ENCODE data around the gene IFIH1.

IFIH1 gene

DNA sequence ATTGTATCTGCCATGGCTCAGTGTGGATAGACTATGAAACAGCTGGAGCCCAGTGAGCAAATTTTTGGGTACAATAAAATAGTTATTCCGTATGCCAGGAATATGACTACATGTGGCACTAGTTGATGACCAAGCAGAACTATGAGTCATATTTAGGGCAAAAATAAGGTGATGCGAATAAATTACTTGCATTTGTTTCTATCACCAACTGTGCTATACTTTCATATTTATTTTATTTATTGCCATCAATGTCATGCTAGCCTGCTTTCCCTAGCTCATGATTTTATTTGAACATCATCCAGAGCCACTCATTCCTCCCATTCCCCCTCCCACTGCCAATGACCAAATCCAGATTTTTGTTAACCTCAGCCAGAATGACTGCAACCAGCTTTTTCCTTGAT, 61.9 kb downstream of the IFIH1 start:
- DNase-seq = no peak

DNA sequence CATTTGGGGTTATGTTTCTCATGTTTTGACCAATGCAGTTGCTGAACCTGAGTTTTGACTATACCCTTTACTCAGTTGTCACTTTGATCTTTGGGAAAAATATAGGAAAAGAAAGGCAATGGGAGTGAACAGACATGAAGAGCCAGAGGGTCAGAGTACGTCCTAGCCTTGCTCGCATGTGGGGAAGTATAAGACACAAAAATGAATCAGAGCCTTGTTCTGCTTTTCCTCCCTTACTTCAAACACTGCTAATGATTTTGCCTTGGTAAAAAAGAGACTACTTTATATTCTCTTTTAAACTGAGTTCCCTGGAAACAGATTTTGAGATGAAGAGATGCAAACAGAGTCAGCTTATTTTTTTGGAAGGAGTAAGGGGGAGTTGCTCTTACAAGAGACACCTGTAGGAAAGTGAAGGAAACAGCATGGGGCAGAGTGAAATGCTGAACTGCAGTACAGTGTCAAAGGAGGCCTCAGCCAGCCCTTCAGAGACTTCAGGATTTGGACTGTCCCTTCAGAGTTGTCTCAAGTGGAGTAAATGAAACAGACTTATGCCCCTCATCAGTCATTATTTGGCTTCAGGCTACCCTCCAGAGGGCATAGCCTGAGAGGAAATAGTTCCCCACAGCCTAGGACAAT, 64.1 kb downstream of the IFIH1 start:
- DNase-seq = no peak

DNA sequence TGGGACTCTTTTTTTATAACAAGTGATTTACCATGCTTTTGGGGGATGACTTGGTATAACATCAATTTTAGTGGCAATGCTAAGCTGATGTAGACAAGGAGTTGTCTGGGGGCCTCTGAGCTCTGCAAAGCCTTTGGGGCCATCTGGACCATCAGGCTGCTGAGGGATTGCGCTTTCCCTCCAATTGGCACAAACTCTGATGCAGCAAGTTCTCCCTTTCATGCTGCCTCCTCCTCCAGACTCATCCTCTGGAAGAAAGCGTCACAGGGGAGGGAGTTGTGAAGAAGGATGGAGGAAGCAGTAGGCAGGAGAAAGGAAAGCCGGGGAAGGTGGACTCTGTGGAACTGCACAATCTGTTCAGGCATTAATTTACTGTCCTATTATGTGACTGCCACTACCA, 65.0 kb downstream of the IFIH1 start:
- DNase-seq = no peak

- no peak for DNase-seq
Measured at GRCh38 chr2:162252153-162252552, 66.3 kb downstream of the IFIH1 start.

GRCh38 chr2:162245781-162246180, 72.7 kb downstream of the IFIH1 start:
- no peak for DNase-seq

- no peak for DNase-seq
Measured at GRCh38 chr2:162245061-162245460, 73.4 kb downstream of the IFIH1 start.

DNA sequence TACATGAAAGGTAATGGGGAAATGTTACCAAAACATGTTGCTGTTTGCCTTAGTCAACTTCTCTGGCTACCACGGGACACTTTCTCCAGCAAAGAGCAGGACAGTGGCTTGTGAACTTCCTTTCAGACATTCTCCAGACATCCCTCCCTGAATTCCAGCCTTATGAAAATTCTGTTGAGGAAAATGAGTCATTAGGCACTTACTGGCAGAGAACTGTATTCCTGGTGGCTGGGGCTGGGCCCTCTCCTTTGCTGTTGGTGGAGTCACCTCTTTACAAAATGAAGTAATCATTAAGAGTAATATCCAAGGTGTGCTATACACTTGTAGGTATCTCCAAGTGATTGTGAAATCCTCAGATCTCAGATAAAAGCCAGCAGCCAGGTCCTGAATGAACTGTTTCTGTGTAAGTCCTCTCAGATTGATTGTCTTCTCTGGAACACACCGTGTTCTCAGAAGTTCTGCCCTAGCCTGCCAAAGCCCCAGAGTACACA, 73.9 kb downstream of the IFIH1 start:
- DNase-seq = no peak

DNA sequence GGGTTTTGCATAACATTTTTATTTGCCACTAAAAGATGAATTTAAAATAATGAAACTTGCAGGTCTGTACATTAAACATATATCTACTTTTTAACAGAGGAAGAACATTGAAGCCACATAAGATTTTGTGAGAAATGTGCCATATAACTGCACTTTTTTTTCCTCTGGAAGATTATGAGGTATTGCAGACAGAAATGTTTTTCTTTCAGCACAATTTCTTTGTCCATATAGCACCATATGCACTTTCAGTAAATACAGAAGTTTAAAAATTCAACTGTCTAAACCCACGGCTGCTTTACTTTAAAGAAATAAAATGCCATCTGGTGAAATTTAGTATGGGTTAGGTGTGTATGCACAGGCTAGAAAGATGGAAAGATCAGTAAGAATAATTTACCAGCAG, 74.8 kb downstream of the IFIH1 start:
- no peak for DNase-seq

GRCh38 chr2:162243294-162243693, 75.2 kb downstream of the IFIH1 start, which contains the start of gene FAP:
TSS of gene FAP (minus strand) at chr2:162243445. CDS start at chr2:162243327, 118 bp downstream.
- no peak for DNase-seq

DNA sequence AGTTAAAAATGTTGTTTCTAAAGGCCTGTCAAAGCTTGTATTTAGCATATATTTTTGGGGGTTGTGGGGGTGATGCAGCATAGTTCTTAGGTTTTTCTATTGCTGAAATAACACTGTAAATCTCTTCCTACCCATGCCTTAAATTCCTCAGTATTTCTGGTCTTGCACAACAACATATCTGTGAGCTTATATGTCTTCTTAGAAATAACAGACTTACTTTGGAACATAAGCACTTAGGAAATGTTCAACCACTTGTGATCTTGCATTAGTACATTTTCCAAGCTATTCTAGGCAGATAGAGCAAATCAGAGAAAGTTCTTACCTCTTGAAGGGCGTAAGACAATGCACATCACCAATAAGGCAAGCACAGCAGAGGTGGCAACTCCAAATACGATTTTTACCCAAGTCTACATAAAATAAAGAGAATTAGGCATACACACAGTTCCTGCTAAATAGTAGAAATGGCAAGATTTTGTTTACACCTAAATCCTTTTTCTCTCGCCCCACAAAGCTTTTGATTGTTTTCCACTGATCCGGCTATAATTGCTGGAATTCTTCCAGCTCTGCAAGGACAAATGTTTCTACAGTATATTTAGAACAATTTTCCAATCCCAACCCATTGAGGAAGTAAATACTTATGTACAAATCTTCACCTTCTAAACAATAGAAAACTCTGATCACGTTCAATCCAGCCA, 75.8 kb downstream of the IFIH1 start:
- DNase-seq = no peak

DNA sequence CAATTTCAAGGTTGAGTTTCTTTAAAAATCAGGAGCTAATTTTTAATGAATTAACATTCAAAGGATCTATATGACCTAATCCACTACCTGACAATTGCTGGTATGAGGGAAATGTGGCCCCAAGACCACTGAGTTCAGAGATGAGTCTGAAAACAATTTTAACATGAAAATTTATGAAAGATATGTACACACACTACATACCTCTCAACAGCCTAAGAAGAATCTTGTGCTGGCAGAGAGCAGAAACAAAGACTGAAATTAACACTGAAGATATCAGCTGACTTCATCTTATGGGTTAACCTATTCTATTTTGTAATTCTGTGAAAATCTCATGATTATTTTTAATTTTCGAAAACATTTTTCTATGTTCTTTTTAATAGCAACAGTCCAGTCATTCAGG, 76.9 kb downstream of the IFIH1 start:
- DNase-seq = no peak

- no peak for DNase-seq
Measured at GRCh38 chr2:162234620-162235462, 83.6 kb downstream of the IFIH1 start.

DNA sequence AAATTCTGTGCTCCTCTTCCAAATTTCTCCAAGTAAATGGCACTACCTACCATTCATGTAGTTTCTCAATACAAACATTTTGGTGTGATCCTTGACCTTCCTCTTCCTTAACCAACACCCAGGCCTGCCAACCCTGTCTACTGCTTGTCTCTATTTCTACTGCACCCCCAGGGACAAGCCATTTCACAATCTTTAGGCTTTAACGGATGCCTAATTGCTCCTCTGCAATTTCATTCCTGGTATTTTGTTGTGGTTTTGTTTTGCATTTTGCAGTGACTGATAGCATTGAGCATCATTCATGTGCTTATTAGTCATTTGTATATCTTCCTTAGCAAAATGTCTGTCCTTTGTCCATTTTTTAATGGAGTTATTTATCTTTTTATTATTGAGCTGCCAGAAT, 85.3 kb downstream of the IFIH1 start:
- no peak for DNase-seq

GRCh38 chr2:162232671-162233070, 85.8 kb downstream of the IFIH1 start:
- DNase-seq = no peak

DNA sequence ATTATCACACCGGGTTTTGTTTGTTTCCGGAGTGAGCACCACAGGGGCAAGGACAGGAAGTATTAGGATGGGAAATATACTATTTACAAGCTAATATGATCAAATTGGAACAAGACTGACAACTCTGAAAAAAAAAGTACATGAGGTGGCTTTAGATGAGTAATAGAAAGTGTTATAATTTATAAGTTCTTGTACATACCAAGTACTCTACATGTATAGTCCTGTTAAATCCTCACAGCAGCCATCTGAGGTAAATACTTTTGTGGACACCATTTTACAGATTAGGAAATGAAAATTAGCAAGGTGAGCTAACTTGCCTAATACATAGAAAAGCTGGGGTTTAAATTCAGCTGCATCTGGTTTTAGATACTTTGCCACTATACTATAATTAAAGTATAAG, 86.5 kb downstream of the IFIH1 start:
- no peak for DNase-seq

GRCh38 chr2:162230761-162231160, 87.7 kb downstream of the IFIH1 start:
- no peak for DNase-seq

DNA sequence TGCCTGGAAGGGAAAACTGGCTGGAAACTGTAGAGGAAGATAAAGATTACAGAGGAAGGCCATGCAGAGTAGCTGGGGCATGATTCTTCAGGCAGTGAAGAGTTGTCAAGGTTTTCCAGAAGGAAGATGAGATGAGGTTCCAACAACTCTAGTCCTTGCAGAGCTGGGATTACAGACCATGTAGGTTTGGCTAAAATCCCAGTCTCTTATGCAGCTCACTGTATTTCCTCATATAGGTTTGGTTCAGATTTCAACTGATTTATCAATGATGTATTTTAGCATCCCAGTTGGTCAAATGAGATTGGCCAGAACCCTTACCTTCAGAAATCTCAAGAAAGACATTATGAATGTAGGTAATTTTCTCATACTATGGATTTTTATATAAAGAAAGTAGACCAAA, 91.6 kb downstream of the IFIH1 start:
- no peak for DNase-seq

DNA sequence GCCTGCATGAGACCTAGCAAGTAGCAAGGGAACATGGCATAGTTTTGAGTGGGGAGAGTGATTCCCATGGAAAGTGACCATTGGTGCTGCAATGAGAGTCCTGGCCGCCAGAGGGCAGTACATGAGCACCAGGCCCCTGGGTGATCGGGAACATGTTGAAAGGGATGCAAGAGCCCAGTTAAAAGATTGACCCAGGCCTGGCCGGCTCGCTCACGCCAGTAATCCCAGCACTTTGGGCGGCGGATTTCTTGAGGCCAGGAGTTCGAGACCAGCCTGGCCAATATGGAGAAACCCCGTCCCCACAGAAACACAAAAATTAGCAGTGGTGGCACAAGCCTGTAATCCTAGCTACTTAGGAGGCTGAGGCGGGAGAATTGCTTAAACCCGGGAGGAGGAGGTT, 97.4 kb downstream of the IFIH1 start:
- peak; percentile 49 for DNase-seq

DNA sequence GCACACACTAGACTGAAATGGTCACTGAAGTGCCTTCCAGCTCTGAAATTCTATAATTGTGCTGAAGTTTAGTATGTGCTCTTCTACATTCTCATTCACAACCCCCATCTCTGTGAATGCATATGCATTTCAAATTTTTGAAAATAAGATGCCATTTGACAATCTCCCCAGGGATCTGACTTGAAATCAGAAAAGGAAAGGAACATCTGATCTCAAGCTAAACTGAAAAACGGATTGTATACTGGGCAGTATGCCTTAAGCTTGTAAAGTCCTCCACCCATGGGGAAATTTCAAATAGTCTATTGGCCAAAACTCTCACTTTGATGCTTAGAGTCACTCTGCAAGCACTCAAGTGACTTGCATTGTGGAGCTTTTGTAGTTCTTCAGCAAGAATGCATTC, 98.1 kb downstream of the IFIH1 start:
- no peak for DNase-seq

DNA sequence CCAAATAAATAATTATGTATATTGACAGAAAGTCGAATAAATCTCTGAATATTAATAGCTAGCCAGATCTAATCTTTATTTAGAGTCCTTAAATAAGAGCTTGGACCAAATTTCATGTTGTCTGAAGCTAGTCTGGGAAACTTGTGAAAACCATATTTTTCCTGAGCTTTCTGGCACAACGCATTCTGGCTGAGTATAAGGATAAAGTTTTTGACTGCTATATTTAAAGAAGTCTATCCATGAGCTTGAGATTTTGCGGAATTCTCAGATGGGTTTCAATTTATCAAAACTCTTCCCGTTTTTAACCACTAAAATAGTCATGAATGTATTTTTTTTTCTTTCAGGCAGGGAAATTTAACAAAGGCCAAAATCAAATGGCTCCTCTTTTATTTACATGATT, 99.1 kb downstream of the IFIH1 start:
- DNase-seq = no peak

DNA sequence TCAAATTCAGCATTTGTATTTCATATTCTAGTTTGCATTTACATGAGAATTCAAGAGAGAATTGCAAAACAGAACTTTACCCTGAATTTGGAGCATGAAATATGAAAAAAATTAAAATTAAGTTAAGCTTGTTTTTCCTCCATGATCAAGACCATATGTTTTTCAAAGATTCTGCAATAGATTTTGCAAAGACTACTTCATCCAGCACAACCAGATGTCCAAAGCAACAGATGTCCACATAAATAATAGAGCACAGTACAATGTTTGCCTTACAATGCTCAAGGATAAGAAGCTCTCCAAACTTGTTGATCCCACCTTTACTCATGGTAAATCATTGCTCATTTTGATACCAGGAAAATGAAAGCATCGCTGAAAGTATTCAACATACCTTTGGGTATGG, 100.9 kb downstream of the IFIH1 start:
- DNase-seq = no peak
